GM12878 (cell line): ENCODE data around the gene TGFBI.

Experiments
- RCOR1 ChIP-seq: conservative IDR thresholded peaks from 2 replicates; pipeline ENCODE4 v1.6.1; 2012; ENCODE audit warnings: low read depth, low read length, improper control_type of control experiment
- RFX5 ChIP-seq: IDR thresholded peaks from 2 replicates; pipeline ENCODE4 v1.6.1; 2011; ENCODE audit warnings: low read depth, low read length, improper control_type of control experiment
- SPI1 ChIP-seq: IDR thresholded peaks from 2 replicates; pipeline ENCODE4 v1.6.1; 2011; ENCODE audit warnings: low read depth, mild to moderate bottlenecking, low read length, moderate library complexity, borderline replicate concordance; ENCODE audit not compliant: insufficient read depth
- YY1 ChIP-seq: IDR thresholded peaks from 2 replicates; pipeline ENCODE4 v1.6.1; 2011; ENCODE audit warnings: low read depth, mild to moderate bottlenecking, low read length

GRCh38 chr5:136020001-136020382, 8.8 kb upstream of the TGFBI start:
- TF ChIP-seq SPI1 (no peak), RCOR1 (no peak), YY1 (no peak), RFX5 (no peak)
